Body of pancreas (tissue), 4 donors: ENCODE data around the gene FLYWCH1.

Experiments used
- POLR2A ChIP-seq, 3 donors: fragments of 450-650 bp; IDR thresholded peaks; one replicate each; pipeline ENCODE4 v1.6.1; 2016; ENCODE audit warnings: antibody characterized with exemption in 3 of 3, mild to moderate bottlenecking in 2 of 3
- TF ChIP-seq, protein P1 (sequence below), 7 experiments: fragments of 450-650 bp in 4 of 7; fragments of 200-600 bp in 3 of 7; sonication (generic) in 3 of 7; IDR thresholded peaks; one replicate each; pipeline ENCODE4 v1.5.1; 2016 to 2019; ENCODE audit warnings: antibody characterized with exemption in 7 of 7

DNA sequence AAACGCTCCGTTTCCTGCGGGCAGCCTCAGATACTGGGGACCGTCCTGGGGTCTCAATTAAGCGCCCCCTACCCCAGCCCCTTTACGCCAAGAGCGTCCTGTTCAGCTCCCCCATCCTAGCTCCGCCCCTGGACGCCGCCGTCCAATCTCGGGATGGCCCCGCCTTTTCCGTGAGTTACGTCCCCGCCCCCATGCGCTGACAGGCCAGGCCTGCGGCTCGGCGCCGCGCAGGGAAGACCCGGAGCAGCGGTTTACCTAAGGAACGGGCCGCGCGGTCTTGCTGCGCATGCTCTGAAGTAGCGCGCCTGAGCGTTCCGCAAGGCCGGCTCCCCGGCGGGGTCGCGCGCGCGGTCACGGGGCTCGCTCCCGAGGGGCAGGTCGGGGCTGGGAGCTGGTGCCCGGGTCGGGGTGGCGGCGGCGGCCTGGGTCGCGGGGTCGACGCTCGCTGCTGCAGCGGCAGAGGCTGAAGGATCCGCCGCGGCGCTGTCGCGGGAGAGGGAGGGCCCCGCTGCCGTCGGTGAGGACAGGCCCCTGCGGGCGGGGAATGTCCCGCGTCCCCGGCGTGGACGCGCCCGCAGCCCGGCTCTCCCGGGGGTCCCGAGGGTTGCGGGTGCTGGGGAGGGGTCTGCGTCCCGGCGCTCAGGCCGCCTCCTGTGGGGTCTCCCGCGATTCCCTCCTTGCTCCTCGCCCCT, at the start of gene FLYWCH1:
- TF ChIP-seq POLR2A (IDR thresholded peaks at IDR 0.05): peak; percentile 35 to 47 (median 40)
- TF ChIP-seq, protein P1, sequence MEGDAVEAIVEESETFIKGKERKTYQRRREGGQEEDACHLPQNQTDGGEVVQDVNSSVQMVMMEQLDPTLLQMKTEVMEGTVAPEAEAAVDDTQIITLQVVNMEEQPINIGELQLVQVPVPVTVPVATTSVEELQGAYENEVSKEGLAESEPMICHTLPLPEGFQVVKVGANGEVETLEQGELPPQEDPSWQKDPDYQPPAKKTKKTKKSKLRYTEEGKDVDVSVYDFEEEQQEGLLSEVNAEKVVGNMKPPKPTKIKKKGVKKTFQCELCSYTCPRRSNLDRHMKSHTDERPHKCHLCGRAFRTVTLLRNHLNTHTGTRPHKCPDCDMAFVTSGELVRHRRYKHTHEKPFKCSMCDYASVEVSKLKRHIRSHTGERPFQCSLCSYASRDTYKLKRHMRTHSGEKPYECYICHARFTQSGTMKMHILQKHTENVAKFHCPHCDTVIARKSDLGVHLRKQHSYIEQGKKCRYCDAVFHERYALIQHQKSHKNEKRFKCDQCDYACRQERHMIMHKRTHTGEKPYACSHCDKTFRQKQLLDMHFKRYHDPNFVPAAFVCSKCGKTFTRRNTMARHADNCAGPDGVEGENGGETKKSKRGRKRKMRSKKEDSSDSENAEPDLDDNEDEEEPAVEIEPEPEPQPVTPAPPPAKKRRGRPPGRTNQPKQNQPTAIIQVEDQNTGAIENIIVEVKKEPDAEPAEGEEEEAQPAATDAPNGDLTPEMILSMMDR (IDR thresholded peaks at IDR 0.05): peak in 1 of 7 experiments; percentile 30
